Spleen (tissue), 7 donors: ENCODE results near the gene KHK.

Experiments used
- POLR2A ChIP-seq, 3 donors: fragments of 450-650 bp; IDR thresholded peaks; one replicate each; pipeline ENCODE4 v1.5.1; 2017; ENCODE audit warnings: antibody characterized with exemption in 3 of 3, mild to moderate bottlenecking in 1 of 3
- TF ChIP-seq, protein P1 (sequence below), 11 experiments: fragments of 200-600 bp in 7 of 11; fragments of 450-650 bp in 4 of 11; sonication (generic) in 4 of 11; IDR thresholded peaks in 8 of 11; conservative IDR thresholded peaks in 3 of 11; 1 replicate in 7 of 11; 2 replicates in 4 of 11; pipeline versions ENCODE4 v1.4.0 to v1.8.0; 2016 to 2021; ENCODE audit warnings: antibody characterized with exemption in 11 of 11, inconsistent platforms in 4 of 11, mild to moderate bottlenecking in 1 of 11
- donor health status: DM: no; HTN: no; CAD: no; lungs with moderate emphysema.
- donor health status: DM: no; HTN: no; CAD: no.
- donor health status: DM: no; HTN: no; CAD: no.

DNA sequence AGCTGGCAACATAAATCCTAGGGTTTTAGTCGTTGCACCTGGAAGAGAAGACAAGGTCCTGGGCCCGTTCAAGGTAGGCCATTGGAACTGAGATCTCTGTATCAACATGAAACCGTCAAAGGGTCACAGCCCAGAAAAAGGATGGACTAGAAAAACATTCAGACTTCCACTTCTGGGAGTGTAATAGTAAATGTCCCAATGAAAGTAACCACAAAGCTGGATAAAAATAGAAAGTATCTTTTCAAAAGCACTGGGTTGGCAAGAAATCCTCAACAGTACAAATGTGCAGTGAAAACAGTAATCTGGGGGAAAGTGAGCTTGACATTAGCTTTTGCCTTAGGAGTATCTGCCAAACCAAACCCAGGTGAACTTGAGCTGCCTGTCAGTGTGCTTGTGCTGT, 19.4 kb downstream of the KHK start:
- TF ChIP-seq, protein P1, sequence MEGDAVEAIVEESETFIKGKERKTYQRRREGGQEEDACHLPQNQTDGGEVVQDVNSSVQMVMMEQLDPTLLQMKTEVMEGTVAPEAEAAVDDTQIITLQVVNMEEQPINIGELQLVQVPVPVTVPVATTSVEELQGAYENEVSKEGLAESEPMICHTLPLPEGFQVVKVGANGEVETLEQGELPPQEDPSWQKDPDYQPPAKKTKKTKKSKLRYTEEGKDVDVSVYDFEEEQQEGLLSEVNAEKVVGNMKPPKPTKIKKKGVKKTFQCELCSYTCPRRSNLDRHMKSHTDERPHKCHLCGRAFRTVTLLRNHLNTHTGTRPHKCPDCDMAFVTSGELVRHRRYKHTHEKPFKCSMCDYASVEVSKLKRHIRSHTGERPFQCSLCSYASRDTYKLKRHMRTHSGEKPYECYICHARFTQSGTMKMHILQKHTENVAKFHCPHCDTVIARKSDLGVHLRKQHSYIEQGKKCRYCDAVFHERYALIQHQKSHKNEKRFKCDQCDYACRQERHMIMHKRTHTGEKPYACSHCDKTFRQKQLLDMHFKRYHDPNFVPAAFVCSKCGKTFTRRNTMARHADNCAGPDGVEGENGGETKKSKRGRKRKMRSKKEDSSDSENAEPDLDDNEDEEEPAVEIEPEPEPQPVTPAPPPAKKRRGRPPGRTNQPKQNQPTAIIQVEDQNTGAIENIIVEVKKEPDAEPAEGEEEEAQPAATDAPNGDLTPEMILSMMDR (IDR thresholded peaks at IDR 0.05 in 8 of 11, conservative IDR thresholded peaks at IDR 0.05 in 3 of 11) = no peak
- TF ChIP-seq POLR2A (IDR thresholded peaks at IDR 0.05) = no peak
